Ovary (tissue), 9 donors: ENCODE measurements around the gene SDR39U1. TPM values are rescaled to one million over a fixed set of nuclear protein-coding genes. Genes with fewer than 3 reads are reported as not detected.
A peak's percentile ranks its signal among the peaks of the same experiment; 100 is the strongest.

Experiments used
- DNase-seq, 5 donors: peaks; one replicate each; pipeline ENCODE4 v3.0.0-alpha.2; 2019 to 2020
- H3K27ac ChIP-seq, 2 donors: fragments of 200-600 bp; one replicate each; pipeline versions ENCODE4 v1.5.1 to v1.8.0; 2019 to 2022
- H3K27me3 ChIP-seq: fragments of 200-600 bp; one replicate; pipeline ENCODE4 v1.8.0; 2022
- H3K36me3 ChIP-seq: fragments of 200-600 bp; sonication (generic); one replicate; pipeline ENCODE4 v1.5.1; 2019
- H3K4me1 ChIP-seq: one replicate; pipeline ENCODE4 v1.8.1; 2013; ENCODE audit warnings: mild to moderate bottlenecking, moderate library complexity; ENCODE audit not compliant: insufficient read depth
- H3K4me3 ChIP-seq: fragments of 200-600 bp; sonication (generic); one replicate; pipeline ENCODE4 v1.5.1; 2017
- H3K9me3 ChIP-seq, 2 donors: fragments of 200-600 bp in 1 of 2; sonication (generic) in 1 of 2; one replicate each; pipeline versions ENCODE4 v1.5.1 to v1.8.1; 2013 to 2019; ENCODE audit warnings: mild to moderate bottlenecking in 1 of 2, moderate library complexity in 1 of 2
- EP300 ChIP-seq: sonication (generic); formaldehyde crosslinking; IDR thresholded peaks from one replicate; pipeline ENCODE4 v1.6.1; 2017; ENCODE audit warnings: antibody characterized with exemption
- POLR2A ChIP-seq: fragments of 450-650 bp; IDR thresholded peaks from one replicate; pipeline ENCODE4 v1.6.1; 2017; ENCODE audit warnings: antibody characterized with exemption, mild to moderate bottlenecking, moderate library complexity
- WGBS, 3 donors: extraction: QIAGEN DNeasy Blood & Tissue Kit in 1 of 3; methylation state at CpG; one replicate each; pipeline versions ENCODE4 v1.1.5 to v1.1.7; 2013 to 2017; 5-methylcytosine and 5-hydroxymethylcytosine counted together
- intact Hi-C, 4 donors: fragments of 100-400 bp; cut with DNase I; formaldehyde crosslinking; loops; one replicate each; pipeline versions ENCODE4 v1.11.0 to v1.15.1; 2022 to 2023
- polyA plus RNA-seq, 2 donors: library from polyadenylated mRNA; stranded (reverse); fragments of 200-250 nt in 1 of 2; fragments of 350-450 nt in 1 of 2; fragmentation: Illumina TruSeq in 1 of 2; extraction: RNeasy Lipid Tissue Mini Kit (QIAGEN cat#74804) in 1 of 2; gene quantifications; one replicate each; pipeline ENCODE4 v1.2.3, GENCODE V29; 2013 to 2014
- total RNA-seq, 7 donors: library from RNA; depleted of rRNA in 2 of 7; stranded (reverse); fragments of >200 nt in 2 of 7; fragmentation: NEBNext Ultra II Directional in 3 of 7; extraction: Animal tissue kit (Norgen Biotek cat#: 25700) in 3 of 7; gene quantifications; one replicate each; pipeline versions ENCODE4 v1.1.0 to v1.2.4, GENCODE V29; 2016 to 2023
- TF ChIP-seq, protein P1 (sequence below), 3 donors: fragments of 450-650 bp in 2 of 3; fragments of 200-600 bp in 1 of 3; IDR thresholded peaks; one replicate each; pipeline versions ENCODE4 v1.5.1 to v1.8.0; 2016 to 2022; ENCODE audit warnings: antibody characterized with exemption in 3 of 3, mild to moderate bottlenecking in 1 of 3
- donor health status: DM: no; HTN: no; CAD: no; lungs with moderate emphysema.
- donor health status: DM: no; HTN: no; CAD: no.
- donor health status: Bipolar disorder and iron deficiency.
- donor health status: DM: yes; HTN: yes; CAD: no.
- donor health status: DM: no; HTN: no; CAD: no.
- donor health status: DM: yes; HTN: yes; CAD: no.

Gene SDR39U1
- total and polyA plus RNA-seq, 9 donors: 33.4 to 68.8 (median 62.4) TPM

DNA sequence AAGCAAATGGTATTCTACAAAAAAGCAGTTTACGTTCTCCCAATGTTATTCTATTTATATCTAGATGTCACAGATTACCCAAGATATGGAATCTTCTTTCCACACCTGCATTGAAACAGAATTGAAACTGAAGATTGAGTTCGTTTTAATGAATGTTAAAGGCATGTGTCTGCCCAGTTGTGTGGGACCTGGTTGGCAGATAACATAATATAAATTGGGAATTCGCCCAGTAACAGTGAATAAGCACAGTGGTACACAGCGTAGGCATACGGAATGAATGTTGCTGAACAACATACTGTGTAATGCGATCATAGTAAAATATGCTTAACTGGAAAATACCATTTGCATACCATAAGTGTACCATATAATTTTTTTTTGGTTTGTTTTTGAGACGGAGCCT lies 8.5 kb downstream of the SDR39U1 start:
- H3K36me3 ChIP-seq: no peaks in the 10 kb centered on the region

DNA sequence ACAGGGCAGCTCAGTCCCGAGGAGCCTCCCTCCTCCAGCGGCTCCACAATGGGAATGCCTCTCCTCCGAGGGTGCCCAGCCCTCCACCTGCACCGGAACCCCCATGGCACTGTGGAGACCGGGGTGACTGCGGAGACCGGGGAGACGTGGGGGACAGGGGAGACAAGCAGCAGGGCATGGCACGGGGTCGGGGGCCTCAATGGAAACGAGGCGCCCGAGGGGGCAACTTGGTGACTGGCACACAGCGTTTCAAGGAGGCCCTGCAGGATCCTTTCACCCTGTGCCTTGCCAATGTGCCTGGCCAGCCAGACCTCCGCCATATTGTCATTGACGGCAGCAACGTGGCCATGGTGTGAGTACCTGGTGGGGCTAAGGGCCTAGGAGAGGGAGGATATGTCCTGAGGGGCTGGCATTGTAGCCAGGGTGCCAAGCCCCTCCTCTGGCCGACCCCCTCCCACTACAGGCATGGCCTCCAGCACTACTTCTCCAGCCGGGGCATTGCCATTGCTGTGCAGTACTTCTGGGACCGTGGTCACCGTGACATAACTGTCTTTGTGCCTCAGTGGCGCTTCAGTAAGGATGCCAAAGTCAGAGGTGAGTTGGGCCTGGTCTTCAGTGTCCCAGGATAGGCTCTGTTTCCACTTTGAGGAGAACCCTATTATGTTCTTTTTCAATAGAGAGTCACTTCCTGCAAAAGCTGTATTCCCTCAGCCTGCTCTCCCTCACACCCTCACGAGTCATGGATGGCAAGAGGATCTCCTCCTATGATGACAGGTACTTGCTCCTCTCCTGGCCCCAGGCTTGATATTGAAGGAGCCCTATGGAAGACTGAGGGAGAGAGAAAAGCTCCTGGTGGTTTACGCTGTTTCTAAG lies 10.1 kb downstream of the SDR39U1 start:
- Histone ChIP-seq H3K27ac (peak overlapping the region in 1 of 2 donors; percentile 99), H3K9me3 (no peaks in the 10 kb centered on the region), H3K27me3 (no peaks in the 10 kb centered on the region), H3K4me1 (peaks cover 10% of the 10 kb centered on the region), H3K4me3 (no peak overlapping the region), H3K36me3 (no peaks in the 10 kb centered on the region)
- DNase-seq: peak; percentile 24 to 53 (median 51)
- intact Hi-C loops: loop anchor here in 3 of 4 donors (1.0 to 5.0 kb wide), 4 partner anchors 32 to 190 kb away; partner anchors contain the start of gene TINF2 (in 1 of the 3)
- TF ChIP-seq POLR2A (no peak), EP300 (no peak)
- TF ChIP-seq, protein P1, sequence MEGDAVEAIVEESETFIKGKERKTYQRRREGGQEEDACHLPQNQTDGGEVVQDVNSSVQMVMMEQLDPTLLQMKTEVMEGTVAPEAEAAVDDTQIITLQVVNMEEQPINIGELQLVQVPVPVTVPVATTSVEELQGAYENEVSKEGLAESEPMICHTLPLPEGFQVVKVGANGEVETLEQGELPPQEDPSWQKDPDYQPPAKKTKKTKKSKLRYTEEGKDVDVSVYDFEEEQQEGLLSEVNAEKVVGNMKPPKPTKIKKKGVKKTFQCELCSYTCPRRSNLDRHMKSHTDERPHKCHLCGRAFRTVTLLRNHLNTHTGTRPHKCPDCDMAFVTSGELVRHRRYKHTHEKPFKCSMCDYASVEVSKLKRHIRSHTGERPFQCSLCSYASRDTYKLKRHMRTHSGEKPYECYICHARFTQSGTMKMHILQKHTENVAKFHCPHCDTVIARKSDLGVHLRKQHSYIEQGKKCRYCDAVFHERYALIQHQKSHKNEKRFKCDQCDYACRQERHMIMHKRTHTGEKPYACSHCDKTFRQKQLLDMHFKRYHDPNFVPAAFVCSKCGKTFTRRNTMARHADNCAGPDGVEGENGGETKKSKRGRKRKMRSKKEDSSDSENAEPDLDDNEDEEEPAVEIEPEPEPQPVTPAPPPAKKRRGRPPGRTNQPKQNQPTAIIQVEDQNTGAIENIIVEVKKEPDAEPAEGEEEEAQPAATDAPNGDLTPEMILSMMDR (IDR thresholded peaks at IDR 0.05): no peak
- WGBS, 3 donors: 62 to 72% (median 66%) methylated on average over 24 of the region's 24 CpGs

More for the DNA sequence above, 8.5 kb downstream of the SDR39U1 start:
- peaks cover 8% of the 10 kb centered on the region for H3K4me1 ChIP-seq
- intact Hi-C loops: loop anchor here in 3 of 4 donors (2.0 to 5.0 kb wide), 3 partner anchors 101 to 192 kb away; partner anchors contain the start of gene TINF2 (in 1 of the 3)
- WGBS, 3 donors: 75 to 80% (median 77%) methylated on average over 7 of the region's 7 CpGs
- no peak overlapping the region for H3K27ac ChIP-seq
- no peak for DNase-seq
- TF ChIP-seq POLR2A (no peak), EP300 (no peak)
- TF ChIP-seq, protein P1 (IDR thresholded peaks at IDR 0.05): no peak
- no peak overlapping the region for H3K4me3 ChIP-seq
- H3K9me3 ChIP-seq: no peaks in the 10 kb centered on the region
- H3K27me3 ChIP-seq: no peaks in the 10 kb centered on the region

DNA sequence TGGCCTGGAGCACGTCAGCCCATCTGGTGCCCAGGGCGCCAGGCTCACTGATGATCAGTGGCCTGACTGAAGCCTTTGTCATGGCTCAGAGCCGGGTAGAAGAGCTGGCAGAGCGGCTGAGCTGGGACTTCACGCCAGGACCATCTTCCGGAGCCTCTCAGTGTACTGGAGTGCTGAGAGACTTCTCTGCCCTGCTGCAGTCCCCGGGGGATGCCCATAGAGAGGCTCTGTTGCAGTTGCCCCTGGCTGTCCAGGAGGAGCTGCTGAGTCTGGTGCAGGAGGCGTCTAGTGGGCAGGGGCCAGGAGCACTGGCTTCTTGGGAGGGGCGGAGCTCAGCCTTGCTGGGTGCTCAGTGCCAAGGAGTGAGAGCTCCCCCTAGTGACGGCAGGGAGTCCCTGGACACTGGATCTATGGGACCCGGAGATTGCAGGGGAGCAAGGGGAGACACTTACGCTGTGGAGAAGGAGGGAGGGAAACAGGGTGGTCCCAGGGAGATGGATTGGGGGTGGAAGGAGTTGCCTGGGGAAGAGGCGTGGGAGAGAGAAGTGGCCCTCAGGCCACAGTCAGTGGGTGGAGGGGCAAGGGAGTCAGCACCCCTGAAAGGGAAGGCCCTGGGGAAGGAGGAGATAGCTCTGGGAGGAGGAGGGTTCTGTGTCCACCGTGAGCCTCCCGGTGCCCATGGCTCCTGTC lies 10.9 kb downstream of the SDR39U1 start:
- TF ChIP-seq, protein P1 (IDR thresholded peaks at IDR 0.05): peak; percentile 81 to 91 (median 88)
- TF ChIP-seq POLR2A (no peak), EP300 (no peak)
- WGBS, 3 donors: 24 to 32% (median 27%) methylated on average over 14 to 15 of the region's 15 CpGs
- DNase-seq: peak; percentile 90 to 95 (median 92)
- no peak overlapping the region for H3K4me3 ChIP-seq
- peak overlapping the region in 1 of 2 donors; percentile 99 for H3K27ac ChIP-seq
- intact Hi-C loops: loop anchor here (1.0 to 5.0 kb wide), 5 partner anchors 31 to 189 kb away; partner anchors contain the start of gene TINF2 (in 1 of the 4)
- H3K4me1 ChIP-seq: peaks cover 11% of the 10 kb centered on the region
- H3K36me3 ChIP-seq: no peaks in the 10 kb centered on the region
- H3K27me3 ChIP-seq: no peaks in the 10 kb centered on the region
- no peaks in the 10 kb centered on the region for H3K9me3 ChIP-seq
